Parathyroid adenoma (tissue), 2 donors: ENCODE results near the gene FRAS1.

Experiments
- H2AFZ ChIP-seq: fragments of 300-600 bp; sonication (generic); one replicate; pipeline ENCODE4 v1.7.0; 2017; ENCODE audit warnings: antibody characterized with exemption, mild to moderate bottlenecking
- H3K27ac ChIP-seq: fragments of 300-600 bp; sonication (generic); one replicate; pipeline ENCODE4 v1.7.0; 2017
- H3K27me3 ChIP-seq: fragments of 300-600 bp; sonication (generic); one replicate; pipeline ENCODE4 v1.7.0; 2017; ENCODE audit warnings: low read length; ENCODE audit not compliant: control insufficient read depth, insufficient read depth
- H3K36me3 ChIP-seq: fragments of 300-600 bp; sonication (generic); one replicate; pipeline ENCODE4 v1.7.0; 2017; ENCODE audit warnings: low read length; ENCODE audit not compliant: control insufficient read depth, insufficient read depth
- H3K4me1 ChIP-seq: fragments of 300-600 bp; sonication (generic); one replicate; pipeline ENCODE4 v1.7.0; 2017; ENCODE audit warnings: control low read depth
- H3K4me2 ChIP-seq: fragments of 300-600 bp; sonication (generic); one replicate; pipeline ENCODE4 v1.7.0; 2017; ENCODE audit warnings: low read length
- H3K4me3 ChIP-seq: fragments of 300-600 bp; sonication (generic); one replicate; pipeline ENCODE4 v1.7.0; 2017; ENCODE audit warnings: low read depth, low read length
- H3K79me2 ChIP-seq: fragments of 300-600 bp; sonication (generic); one replicate; pipeline ENCODE4 v1.7.0; 2017; ENCODE audit warnings: control low read depth
- H3K9ac ChIP-seq: fragments of 300-600 bp; sonication (generic); one replicate; pipeline ENCODE4 v1.7.0; 2017; ENCODE audit warnings: mild to moderate bottlenecking
- H3K9me3 ChIP-seq: fragments of 300-600 bp; sonication (generic); one replicate; pipeline ENCODE4 v1.7.0; 2017; ENCODE audit warnings: low read length; ENCODE audit not compliant: control insufficient read depth
- CTCF ChIP-seq: fragments of 300-600 bp; sonication (generic); IDR thresholded peaks from one replicate; pipeline ENCODE4 v1.7.0; 2017; ENCODE audit warnings: antibody characterized with exemption, mild to moderate bottlenecking
- donor health status: primary hyperparathyroidism.

Gene FRAS1

GRCh38 chr4:78070731-78071282 is 13.7 kb downstream of the FRAS1 start:
- Histone ChIP-seq H3K9ac (no peak overlapping the region), H3K36me3 (no peaks in the 10 kb centered on the region), H3K79me2 (no peaks in the 10 kb centered on the region), H2AFZ (no peak overlapping the region), H3K27me3 (no peaks in the 10 kb centered on the region), H3K4me3 (no peak overlapping the region), H3K4me1 (peaks cover 4% of the 10 kb centered on the region), H3K27ac (no peak overlapping the region), H3K4me2 (no peak overlapping the region), H3K9me3 (no peaks in the 10 kb centered on the region)
- no peak for TF ChIP-seq CTCF

- no peaks in the 10 kb centered on the region for H3K27me3 ChIP-seq
- H3K36me3 ChIP-seq, result no peaks in the 10 kb centered on the region
- peak overlapping the region; percentile 29 for H2AFZ ChIP-seq
- no peak overlapping the region for H3K9ac ChIP-seq
- no peak for TF ChIP-seq CTCF
- no peak overlapping the region for H3K4me3 ChIP-seq
- no peaks in the 10 kb centered on the region for H3K9me3 ChIP-seq
- peaks cover 4% of the 10 kb centered on the region for H3K4me1 ChIP-seq
- no peak overlapping the region for H3K4me2 ChIP-seq
- H3K79me2 ChIP-seq, result no peaks in the 10 kb centered on the region
- peak overlapping the region; percentile 32 for H3K27ac ChIP-seq
Observed at GRCh38 chr4:78074759-78075158, 17.6 kb downstream of the FRAS1 start.

GRCh38 chr4:78075986-78076385 is 18.9 kb downstream of the FRAS1 start:
- Histone ChIP-seq H3K27ac (no peak overlapping the region), H3K4me1 (peaks cover 4% of the 10 kb centered on the region), H3K9ac (no peak overlapping the region), H3K9me3 (no peaks in the 10 kb centered on the region), H3K36me3 (no peaks in the 10 kb centered on the region), H3K4me2 (no peak overlapping the region), H3K79me2 (no peaks in the 10 kb centered on the region), H2AFZ (no peak overlapping the region), H3K27me3 (no peaks in the 10 kb centered on the region), H3K4me3 (no peak overlapping the region)
- no peak for TF ChIP-seq CTCF

GRCh38 chr4:78078101-78078500 is 21.0 kb downstream of the FRAS1 start:
- Histone ChIP-seq H3K79me2 (no peaks in the 10 kb centered on the region), H3K4me3 (no peak overlapping the region), H3K36me3 (no peaks in the 10 kb centered on the region), H2AFZ (no peak overlapping the region), H3K27me3 (no peaks in the 10 kb centered on the region), H3K9me3 (no peaks in the 10 kb centered on the region), H3K27ac (no peak overlapping the region), H3K4me1 (peaks cover 4% of the 10 kb centered on the region), H3K4me2 (no peak overlapping the region), H3K9ac (no peak overlapping the region)
- no peak for TF ChIP-seq CTCF

GRCh38 chr4:78079726-78080430 is 22.8 kb downstream of the FRAS1 start:
- Histone ChIP-seq H3K79me2 (no peaks in the 10 kb centered on the region), H2AFZ (no peak overlapping the region), H3K9me3 (no peaks in the 10 kb centered on the region), H3K4me1 (peaks cover 1% of the 10 kb centered on the region), H3K4me2 (no peak overlapping the region), H3K27me3 (no peaks in the 10 kb centered on the region), H3K36me3 (no peaks in the 10 kb centered on the region), H3K9ac (no peak overlapping the region), H3K4me3 (no peak overlapping the region), H3K27ac (no peak overlapping the region)
- no peak for TF ChIP-seq CTCF
